Breast epithelium (tissue), 4 donors: ENCODE measurements around the gene WFIKKN2. TPM values are rescaled to one million over a fixed set of nuclear protein-coding genes. Genes with fewer than 3 reads are reported as not detected.

ENCODE experiments used
- DNase-seq, 2 donors: peaks; one replicate each; pipeline ENCODE4 v3.0.0-alpha.2; 2019; ENCODE audit warnings: low spot score in 2 of 2
- H3K27ac ChIP-seq, 2 donors: fragments of 200-600 bp; sonication (generic) in 1 of 2; one replicate each; pipeline ENCODE4 v1.5.1; 2016 to 2019; ENCODE audit warnings: mild to moderate bottlenecking in 1 of 2
- H3K27me3 ChIP-seq, 2 donors: fragments of 200-600 bp; sonication (generic) in 1 of 2; one replicate each; pipeline versions ENCODE4 v1.5.1 to v1.6.0; 2017 to 2019; ENCODE audit warnings: control low read depth in 1 of 2, mild to moderate bottlenecking in 1 of 2
- H3K36me3 ChIP-seq: fragments of 200-600 bp; one replicate; pipeline ENCODE4 v1.5.1; 2019
- H3K4me1 ChIP-seq, 2 donors: fragments of 200-600 bp; sonication (generic); one replicate each; pipeline ENCODE4 v1.5.1; 2016 to 2019; ENCODE audit warnings: control low read depth in 1 of 2
- H3K4me3 ChIP-seq, 3 donors: fragments of 200-600 bp; sonication (generic); 1 replicate in 2 of 3; 2 replicates in 1 of 3; pipeline ENCODE4 v1.5.1; 2016 to 2019; ENCODE audit warnings: mild to moderate bottlenecking in 3 of 3, moderate library complexity in 2 of 3
- H3K9me3 ChIP-seq, 2 donors: fragments of 200-600 bp; sonication (generic) in 1 of 2; one replicate each; pipeline ENCODE4 v1.5.1; 2016 to 2019; ENCODE audit warnings: control low read depth in 1 of 2
- POLR2A ChIP-seq: fragments of 450-650 bp; IDR thresholded peaks from one replicate; pipeline ENCODE4 v1.6.1; 2016; ENCODE audit warnings: antibody characterized with exemption, mild to moderate bottlenecking, moderate library complexity
- POLR2AphosphoS5 ChIP-seq, 3 donors: sonication (generic); formaldehyde crosslinking; IDR thresholded peaks; one replicate each; pipeline ENCODE4 v1.6.1; 2017; ENCODE audit warnings: antibody characterized with exemption in 3 of 3
- intact Hi-C: fragments of 100-400 bp; cut with DNase I; formaldehyde crosslinking; loops from one replicate; pipeline ENCODE4 v1.15.1; 2023; ENCODE audit warnings: low total_unique reads
- total RNA-seq, 3 donors: library from RNA; depleted of rRNA; stranded (reverse); fragments of >200 nt; gene quantifications; one replicate each; pipeline ENCODE4 v1.1.0, GENCODE V29; 2016
- TF ChIP-seq, protein P1 (sequence below), 3 donors: fragments of 450-650 bp; IDR thresholded peaks; one replicate each; pipeline ENCODE4 v1.5.1; 2016 to 2017; ENCODE audit warnings: antibody characterized with exemption in 3 of 3, mild to moderate bottlenecking in 3 of 3, moderate library complexity in 3 of 3

Gene WFIKKN2
- total RNA-seq, 3 donors from 2014 or later = not detected

DNA sequence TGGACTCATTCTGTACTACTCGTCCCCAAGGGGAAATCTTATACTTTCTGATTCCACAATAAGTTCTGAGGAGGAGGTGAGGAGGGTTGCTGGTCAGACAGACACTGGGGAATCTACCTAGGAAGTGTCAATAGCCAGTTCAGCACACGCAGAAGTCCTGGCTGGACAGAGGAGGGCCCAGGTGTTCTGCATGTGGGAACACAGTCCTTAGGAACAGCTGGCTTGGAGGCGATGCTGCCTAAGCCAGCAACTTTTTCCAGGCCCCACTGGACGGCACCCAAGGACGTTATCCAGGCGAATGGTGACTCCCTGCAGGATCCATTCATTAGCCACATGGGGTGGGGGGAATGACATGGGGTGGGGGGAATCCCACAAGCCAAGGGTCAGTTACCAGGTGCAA is 29.9 kb upstream of the WFIKKN2 start:
- H3K36me3 ChIP-seq = no peaks in the 10 kb centered on the region
- H3K27me3 ChIP-seq = no peaks in the 10 kb centered on the region
- intact Hi-C loops = no loop called here
- no peaks in the 10 kb centered on the region for H3K4me1 ChIP-seq
- no peaks in the 10 kb centered on the region for H3K9me3 ChIP-seq
- no peak overlapping the region for H3K4me3 ChIP-seq
- TF ChIP-seq POLR2AphosphoS5 (IDR thresholded peaks at IDR 0.05) = no peak
- TF ChIP-seq, protein P1, sequence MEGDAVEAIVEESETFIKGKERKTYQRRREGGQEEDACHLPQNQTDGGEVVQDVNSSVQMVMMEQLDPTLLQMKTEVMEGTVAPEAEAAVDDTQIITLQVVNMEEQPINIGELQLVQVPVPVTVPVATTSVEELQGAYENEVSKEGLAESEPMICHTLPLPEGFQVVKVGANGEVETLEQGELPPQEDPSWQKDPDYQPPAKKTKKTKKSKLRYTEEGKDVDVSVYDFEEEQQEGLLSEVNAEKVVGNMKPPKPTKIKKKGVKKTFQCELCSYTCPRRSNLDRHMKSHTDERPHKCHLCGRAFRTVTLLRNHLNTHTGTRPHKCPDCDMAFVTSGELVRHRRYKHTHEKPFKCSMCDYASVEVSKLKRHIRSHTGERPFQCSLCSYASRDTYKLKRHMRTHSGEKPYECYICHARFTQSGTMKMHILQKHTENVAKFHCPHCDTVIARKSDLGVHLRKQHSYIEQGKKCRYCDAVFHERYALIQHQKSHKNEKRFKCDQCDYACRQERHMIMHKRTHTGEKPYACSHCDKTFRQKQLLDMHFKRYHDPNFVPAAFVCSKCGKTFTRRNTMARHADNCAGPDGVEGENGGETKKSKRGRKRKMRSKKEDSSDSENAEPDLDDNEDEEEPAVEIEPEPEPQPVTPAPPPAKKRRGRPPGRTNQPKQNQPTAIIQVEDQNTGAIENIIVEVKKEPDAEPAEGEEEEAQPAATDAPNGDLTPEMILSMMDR (IDR thresholded peaks at IDR 0.05) = no peak
- DNase-seq = no peak
- H3K27ac ChIP-seq = no peak overlapping the region

GRCh38 chr17:50806141-50806643 is 29.2 kb upstream of the WFIKKN2 start:
- no peaks in the 10 kb centered on the region for H3K9me3 ChIP-seq
- no peak overlapping the region for H3K4me3 ChIP-seq
- H3K4me1 ChIP-seq = no peaks in the 10 kb centered on the region
- no peaks in the 10 kb centered on the region for H3K36me3 ChIP-seq
- intact Hi-C loops = no loop called here
- no peak for DNase-seq
- H3K27me3 ChIP-seq = no peaks in the 10 kb centered on the region
- TF ChIP-seq, protein P1 (IDR thresholded peaks at IDR 0.05) = no peak
- TF ChIP-seq POLR2AphosphoS5 (IDR thresholded peaks at IDR 0.05) (no peak), POLR2A (no peak)
- H3K27ac ChIP-seq = no peak overlapping the region

DNA sequence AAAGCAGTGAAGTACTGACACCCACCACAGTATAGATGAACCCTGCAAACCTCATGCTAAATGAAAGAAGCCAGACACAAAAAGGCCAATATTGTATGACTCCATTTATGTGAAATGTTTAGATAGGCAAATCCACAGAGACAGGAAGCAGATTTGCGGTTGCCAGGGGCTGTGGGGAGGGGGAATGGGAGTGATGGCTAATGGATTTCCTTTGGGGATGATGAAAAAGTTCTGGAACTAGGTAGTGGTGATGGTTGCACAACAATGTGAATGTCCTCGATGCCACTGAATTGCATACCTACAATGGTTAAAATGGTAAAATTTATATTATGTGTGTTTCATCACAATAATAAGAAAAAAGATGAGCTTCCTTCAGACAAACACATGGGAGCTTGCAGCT is 28.4 kb upstream of the WFIKKN2 start:
- H3K27ac ChIP-seq = no peak overlapping the region
- TF ChIP-seq POLR2AphosphoS5 (IDR thresholded peaks at IDR 0.05) (no peak), POLR2A (no peak)
- TF ChIP-seq, protein P1 (IDR thresholded peaks at IDR 0.05) = no peak
- H3K36me3 ChIP-seq = no peaks in the 10 kb centered on the region
- no peak overlapping the region for H3K4me3 ChIP-seq
- no peak for DNase-seq
- no peaks in the 10 kb centered on the region for H3K27me3 ChIP-seq
- intact Hi-C loops = no loop called here
- H3K9me3 ChIP-seq = no peaks in the 10 kb centered on the region
- H3K4me1 ChIP-seq = no peaks in the 10 kb centered on the region

DNA sequence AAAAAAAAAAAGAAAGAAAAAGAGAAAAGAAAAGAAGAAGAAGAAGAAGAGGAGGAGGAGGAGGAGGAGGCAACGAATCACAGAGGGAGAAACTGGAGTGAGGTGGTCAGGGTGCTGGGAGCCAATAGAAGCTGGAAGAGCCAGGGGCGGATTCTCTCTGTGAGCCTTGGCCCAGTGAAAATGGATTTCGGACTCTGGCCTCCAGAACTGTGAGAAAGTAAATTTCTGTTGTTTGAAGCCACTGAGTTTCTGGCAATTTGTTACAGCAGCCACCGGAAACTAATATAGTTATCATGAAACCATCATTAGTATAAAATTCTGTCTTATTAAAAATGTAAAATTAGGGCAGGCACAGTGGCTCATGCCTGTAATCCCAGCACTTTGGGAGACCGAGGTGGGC is 27.7 kb upstream of the WFIKKN2 start:
- no peaks in the 10 kb centered on the region for H3K9me3 ChIP-seq
- intact Hi-C loops = no loop called here

DNA sequence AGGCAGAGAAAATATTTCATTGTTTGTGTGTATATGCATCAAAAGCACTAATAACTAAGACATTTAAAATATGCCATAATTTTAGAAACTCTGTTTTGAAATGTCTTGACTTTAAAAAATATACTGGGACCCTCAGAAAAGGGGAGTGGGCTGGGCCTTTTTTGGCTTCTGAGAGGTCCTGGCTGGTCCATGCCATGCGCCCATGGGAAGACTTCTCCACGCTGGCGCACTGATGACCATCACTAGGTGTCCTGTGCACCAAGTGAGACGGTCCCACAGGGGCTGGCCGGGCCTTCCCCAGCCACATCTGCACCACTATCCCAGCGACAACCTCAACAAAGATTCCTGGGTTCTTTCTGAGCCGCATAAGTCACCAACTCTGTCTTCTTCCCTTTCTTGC is 27.0 kb upstream of the WFIKKN2 start:
- Histone ChIP-seq H3K27ac (no peak overlapping the region), H3K9me3 (no peaks in the 10 kb centered on the region), H3K4me1 (no peaks in the 10 kb centered on the region), H3K27me3 (no peaks in the 10 kb centered on the region), H3K4me3 (no peak overlapping the region), H3K36me3 (no peaks in the 10 kb centered on the region)
- intact Hi-C loops = no loop called here
- no peak for DNase-seq
- TF ChIP-seq POLR2A (no peak), POLR2AphosphoS5 (IDR thresholded peaks at IDR 0.05) (no peak)
- TF ChIP-seq, protein P1 (IDR thresholded peaks at IDR 0.05) = no peak

More for the DNA sequence above, 27.7 kb upstream of the WFIKKN2 start:
- no peak overlapping the region for H3K4me3 ChIP-seq
- no peaks in the 10 kb centered on the region for H3K27me3 ChIP-seq
- no peak for DNase-seq
- TF ChIP-seq POLR2AphosphoS5 (IDR thresholded peaks at IDR 0.05) (no peak), POLR2A (no peak)
- TF ChIP-seq, protein P1 (IDR thresholded peaks at IDR 0.05) = no peak
- H3K27ac ChIP-seq = no peak overlapping the region
- no peaks in the 10 kb centered on the region for H3K4me1 ChIP-seq
- no peaks in the 10 kb centered on the region for H3K36me3 ChIP-seq
